HepG2 (cell line): Measurements from ENCODE around the gene CTNNA2. TPM values are rescaled to one million over a fixed set of nuclear protein-coding genes. Genes with fewer than 3 reads are reported as not detected.

ENCODE experiments used
- ATAC-seq: fragments of 200-7000 bp; cut with Tn5 transposase; 3 replicates; pipeline ENCODE4 v1.9.1; 2020; ENCODE audit warnings: mild to moderate bottlenecking, moderate library complexity
- BruUV-seq: library from RNA; stranded (reverse); fragments of 400-500 nt; replicated peaks from 2 replicates; lab custom pipeline; 2021; lab: Mats Ljungman, UMichigan
- CTCF ChIA-PET: fragments of 300-600 bp; formaldehyde crosslinking; extraction: SDS; loops from one replicate; lab custom pipeline; 2021; ENCODE audit warnings: low total read pairs, inconsistent platforms, low intra/inter-chr PET ratio; lab: Yijun Ruan, JAX
- POLR2A ChIA-PET: fragments of 350-600 bp; sonication (Branson Sonifier 250); formaldehyde crosslinking; loops from one replicate; lab custom pipeline; 2020; ENCODE audit warnings: antibody characterized with exemption, inconsistent platforms; lab: Yijun Ruan, JAX
- DNase-seq: peaks from one replicate; pipeline ENCODE4 v3.0.0-alpha.2; 2015; ENCODE audit warnings: low spot score
- FAIRE-seq: peaks from 3 replicates; lab custom pipeline; 2011; peaks lifted over from hg19 to GRCh38; lab: Jason Lieb, UNC
- H2AFZ ChIP-seq: one replicate; pipeline ENCODE4 v1.6.1; 2011; ENCODE audit warnings: low read length, inconsistent platforms
- H3K27ac ChIP-seq: fragments of 300-600 bp; 3 replicates; pipeline ENCODE4 v1.8.0; 2011; ENCODE audit warnings: mixed run types, mild to moderate bottlenecking, mixed read lengths, low read length, inconsistent platforms; ENCODE audit not compliant: insufficient read depth; ENCODE audit errors: extremely low read length
- H3K27me3 ChIP-seq, 2 experiments: fragments of 200-600 bp in 1 of 2; 2 replicates in 1 of 2; 3 replicates in 1 of 2; pipeline versions ENCODE4 v1.6.0 to v1.8.0; 2011; ENCODE audit warnings: low read length in 2 of 2, mild to moderate bottlenecking in 2 of 2, moderate library complexity in 2 of 2, inconsistent platforms in 1 of 2; ENCODE audit not compliant: insufficient read depth in 2 of 2, control insufficient read depth in 1 of 2
- H3K36me3 ChIP-seq, 2 experiments: fragments of 200-600 bp in 1 of 2; replicated peaks in 1 of 2; 2 replicates in 1 of 2; 3 replicates in 1 of 2; pipeline versions ENCODE4 v1.5.1 to v1.8.0; 2011; ENCODE audit warnings: low read length in 2 of 2, inconsistent platforms in 1 of 2; ENCODE audit not compliant: insufficient read depth in 2 of 2, control insufficient read depth in 1 of 2
- H3K4me1 ChIP-seq: 2 replicates; pipeline ENCODE4 v1.5.1; 2012; ENCODE audit warnings: low read length, inconsistent platforms; ENCODE audit not compliant: insufficient read depth
- H3K4me2 ChIP-seq: 2 replicates; pipeline ENCODE4 v1.6.0; 2011; ENCODE audit warnings: low read depth, low read length, inconsistent platforms
- H3K4me3 ChIP-seq, 3 experiments: fragments of 200-600 bp in 1 of 3; sonication (generic), shearing (Covaris generic) in 1 of 3; replicated peaks in 1 of 3; 2 replicates each; pipeline ENCODE4 v1.5.1; 2011 to 2016; ENCODE audit warnings: low read length in 3 of 3, inconsistent platforms in 2 of 3, low read depth in 2 of 3, mild to moderate bottlenecking in 2 of 3, control low read depth in 1 of 3, mixed read lengths in 1 of 3; ENCODE audit not compliant: insufficient read depth in 1 of 3
- H3K79me2 ChIP-seq: one replicate; pipeline ENCODE4 v1.6.1; 2011; ENCODE audit warnings: low read length, inconsistent platforms; ENCODE audit not compliant: insufficient read depth
- H3K9ac ChIP-seq: 2 replicates; pipeline ENCODE4 v1.6.0; 2011; ENCODE audit warnings: mild to moderate bottlenecking, low read depth, low read length, inconsistent platforms; ENCODE audit not compliant: insufficient read depth
- H3K9me3 ChIP-seq: 2 replicates; pipeline ENCODE4 v1.5.1; 2012; ENCODE audit warnings: mild to moderate bottlenecking, low read length
- H4K20me1 ChIP-seq: 2 replicates; pipeline ENCODE4 v1.6.0; 2011; ENCODE audit warnings: inconsistent platforms, mild to moderate bottlenecking, low read length, moderate library complexity; ENCODE audit not compliant: insufficient read depth
- AKNA ChIP-seq: sonication (generic); formaldehyde crosslinking; IDR thresholded peaks from 2 replicates; pipeline ENCODE4 v1.4.0; 2020; ENCODE audit warnings: missing genetic modification reagents, borderline replicate concordance
- DMAP1 ChIP-seq: IDR thresholded peaks from 2 replicates; pipeline ENCODE4 v1.6.1; 2016
- GATAD2A ChIP-seq: IDR thresholded peaks from 2 replicates; pipeline ENCODE4 v1.6.1; 2016
- GTF3A ChIP-seq: sonication (generic); formaldehyde crosslinking; conservative IDR thresholded peaks from 2 replicates; pipeline ENCODE4 v1.4.0; 2020; ENCODE audit warnings: mild to moderate bottlenecking, missing genetic modification reagents
- GZF1 ChIP-seq: sonication (generic); formaldehyde crosslinking; IDR thresholded peaks from 2 replicates; pipeline ENCODE4 v1.5.1; 2020; ENCODE audit warnings: mild to moderate bottlenecking, missing genetic modification reagents
- NCOR1 ChIP-seq: fragments of 200-600 bp; sonication (generic); IDR thresholded peaks from 2 replicates; pipeline ENCODE4 v1.7.0; 2017; ENCODE audit warnings: antibody characterized with exemption, low read length, borderline replicate concordance
- NFKBIZ ChIP-seq: IDR thresholded peaks from 2 replicates; pipeline ENCODE4 v1.6.1; 2018; ENCODE audit warnings: missing genetic modification reagents, missing compliant biosample characterization
- PCBP2 ChIP-seq: fragments of 200-400 bp; formaldehyde crosslinking; optimal IDR thresholded peaks from 2 replicates; pipeline ENCODE3; 2018; ENCODE audit warnings: low read length, low read depth; ENCODE audit not compliant: poor library complexity, severe bottlenecking
- ZBTB39 ChIP-seq: sonication (generic); formaldehyde crosslinking; IDR thresholded peaks from 2 replicates; pipeline ENCODE4 v1.5.0; 2020; ENCODE audit warnings: missing genetic modification reagents
- ZNF343 ChIP-seq: sonication (generic); formaldehyde crosslinking; IDR thresholded peaks from 2 replicates; pipeline ENCODE4 v1.4.0; 2020; ENCODE audit warnings: mild to moderate bottlenecking, missing genetic modification reagents
- ZNF597 ChIP-seq: sonication (generic); formaldehyde crosslinking; IDR thresholded peaks from 2 replicates; pipeline ENCODE4 v1.5.0; 2020; ENCODE audit warnings: missing genetic modification reagents
- WGBS: methylation state at CpG from one replicate; pipeline ENCODE4 v1.1.6; 2017; ENCODE audit warnings: low lambda C conversion rate; 5-methylcytosine and 5-hydroxymethylcytosine counted together
- in situ Hi-C: cut with HindIII; loops from 2 replicates; pipeline ENCODE4 v1.10.0; 2017; ENCODE audit warnings: low pct_unique_long_range_greater_than_20kb; ENCODE audit not compliant: extremely low pct_ligation_motif_present
- intact Hi-C: fragments of 100-400 bp; cut with micrococcal nuclease; formaldehyde crosslinking; loops from one replicate; pipeline ENCODE4 v1.10.0; 2022; ENCODE audit not compliant: unreplicated experiment
- polyA plus RNA-seq, 8 experiments: library from polyadenylated mRNA; depleted of rRNA in 3 of 8; stranded (reverse) in 7 of 8; unstranded in 1 of 8; fragments of >200 nt; fragmentation: Illumina TruSeq in 4 of 8; extraction: Trizol in 4 of 8; gene quantifications; 2 replicates each; pipeline versions ENCODE4 v1.2.1 to v1.2.3, GENCODE V29; 2011 to 2016; ENCODE audit warnings: low read depth in 4 of 8, missing spikeins in 1 of 8, mixed read lengths in 1 of 8; ENCODE audit not compliant: insufficient read depth in 1 of 8
- total RNA-seq, 5 experiments: library from RNA; depleted of rRNA; stranded (reverse); fragments of >200 nt; fragmentation: Illumina TruSeq; extraction: Trizol; gene quantifications; 2 replicates each; pipeline ENCODE4 v1.2.3, GENCODE V29; 2016; ENCODE audit warnings: low read depth in 1 of 5

The CTNNA2 gene
- total and polyA plus RNA-seq, 2 of the 13 experiments (the other 11 are each of a cell fraction or from before 2014, with no cell fraction given), result not detected

DNA sequence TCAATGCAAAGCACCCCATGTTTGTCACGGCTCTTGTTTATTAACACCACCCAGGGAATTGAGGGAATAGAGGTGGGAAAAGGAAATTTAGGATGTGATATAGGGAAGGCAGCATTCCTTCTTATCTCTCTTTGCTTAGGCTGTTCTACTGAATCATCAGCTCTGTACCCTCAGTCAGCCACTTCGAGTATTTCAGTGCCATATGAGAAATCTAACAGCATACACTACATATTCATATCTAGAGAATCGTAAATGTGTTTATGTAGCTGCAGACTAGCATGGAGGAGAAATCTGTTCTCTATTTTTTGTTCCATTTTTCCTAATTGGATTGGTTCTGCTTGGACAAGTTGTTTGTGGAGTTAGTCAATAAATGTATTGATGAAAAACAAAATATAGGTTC, 187.8 kb downstream of the CTNNA2 start:
- H3K79me2 ChIP-seq, result no peaks in the 10 kb centered on the region
- H3K36me3 ChIP-seq, result no peaks in the 10 kb centered on the region
- H4K20me1 ChIP-seq, result no peaks in the 10 kb centered on the region
- no peak overlapping the region for H3K4me3 ChIP-seq
- H3K4me2 ChIP-seq, result no peak overlapping the region
- H2AFZ ChIP-seq, result no peak overlapping the region
- TF ChIP-seq AKNA (CRISPR knock-in tag) (no peak), ZBTB39 (CRISPR knock-in tag) (no peak), ZNF343 (CRISPR knock-in tag) (no peak), GZF1 (no peak), DMAP1 (CRISPR knock-in tag) (no peak), ZNF597 (CRISPR knock-in tag) (no peak), NCOR1 (no peak), GTF3A (no peak), PCBP2 (no peak), GATAD2A (CRISPR knock-in tag) (no peak), NFKBIZ (CRISPR knock-in tag) (no peak)
- H3K27me3 ChIP-seq, result no peaks in the 10 kb centered on the region
- H3K4me1 ChIP-seq, result no peaks in the 10 kb centered on the region
- H3K27ac ChIP-seq, result no peak overlapping the region
- ChIA-PET POLR2A (no interaction called here), CTCF (no interaction called here)
- DNase-seq (no peak), FAIRE-seq (no peak), ATAC-seq (no peak)
- no peak overlapping the region for H3K9ac ChIP-seq
- in situ Hi-C loops, result no loop called here
- 0% methylated on average over 3 of the region's 3 CpGs for WGBS
- BruUV-seq, result no TSS peak
- no peaks in the 10 kb centered on the region for H3K9me3 ChIP-seq
- intact Hi-C loops, result no loop called here
